Effector memory CD8-positive, alpha-beta T cell (primary cell): ENCODE results near the gene NHLH1.

Experiments
- ATAC-seq: fragments of 150-1000 bp; cut with Tn5 transposase; replicated peaks from 2 replicates; pipeline ENCODE4 v1.10.0; 2021; ENCODE audit warnings: mild to moderate bottlenecking, moderate library complexity
- DNase-seq, 3 experiments: peaks; one replicate each; pipeline ENCODE4 v3.0.0; 2021
- H3K27ac Mint-ChIP-seq, 2 donors: one replicate each; pipeline ENCODE4 v1.8.0; 2022; ENCODE audit warnings: mild to moderate bottlenecking in 2 of 2, mixed read lengths in 2 of 2, moderate library complexity in 2 of 2
- H3K27me3 Mint-ChIP-seq, 2 donors: one replicate each; pipeline ENCODE4 v1.8.0; 2022; ENCODE audit warnings: mixed read lengths in 2 of 2
- H3K36me3 Mint-ChIP-seq: one replicate; pipeline ENCODE4 v1.8.0; 2022; ENCODE audit warnings: mild to moderate bottlenecking, moderate library complexity, mixed read lengths; ENCODE audit not compliant: insufficient read depth
- H3K4me1 Mint-ChIP-seq, 2 donors: one replicate each; pipeline ENCODE4 v1.8.0; 2022; ENCODE audit warnings: low read depth in 2 of 2, mixed read lengths in 2 of 2
- H3K4me3 Mint-ChIP-seq, 2 donors: one replicate each; pipeline ENCODE4 v1.8.0; 2022; ENCODE audit warnings: mild to moderate bottlenecking in 2 of 2, mixed read lengths in 2 of 2, moderate library complexity in 2 of 2
- H3K9me3 Mint-ChIP-seq, 2 donors: one replicate each; pipeline ENCODE4 v1.8.0; 2022; ENCODE audit warnings: mixed read lengths in 2 of 2

NHLH1 gene

DNA sequence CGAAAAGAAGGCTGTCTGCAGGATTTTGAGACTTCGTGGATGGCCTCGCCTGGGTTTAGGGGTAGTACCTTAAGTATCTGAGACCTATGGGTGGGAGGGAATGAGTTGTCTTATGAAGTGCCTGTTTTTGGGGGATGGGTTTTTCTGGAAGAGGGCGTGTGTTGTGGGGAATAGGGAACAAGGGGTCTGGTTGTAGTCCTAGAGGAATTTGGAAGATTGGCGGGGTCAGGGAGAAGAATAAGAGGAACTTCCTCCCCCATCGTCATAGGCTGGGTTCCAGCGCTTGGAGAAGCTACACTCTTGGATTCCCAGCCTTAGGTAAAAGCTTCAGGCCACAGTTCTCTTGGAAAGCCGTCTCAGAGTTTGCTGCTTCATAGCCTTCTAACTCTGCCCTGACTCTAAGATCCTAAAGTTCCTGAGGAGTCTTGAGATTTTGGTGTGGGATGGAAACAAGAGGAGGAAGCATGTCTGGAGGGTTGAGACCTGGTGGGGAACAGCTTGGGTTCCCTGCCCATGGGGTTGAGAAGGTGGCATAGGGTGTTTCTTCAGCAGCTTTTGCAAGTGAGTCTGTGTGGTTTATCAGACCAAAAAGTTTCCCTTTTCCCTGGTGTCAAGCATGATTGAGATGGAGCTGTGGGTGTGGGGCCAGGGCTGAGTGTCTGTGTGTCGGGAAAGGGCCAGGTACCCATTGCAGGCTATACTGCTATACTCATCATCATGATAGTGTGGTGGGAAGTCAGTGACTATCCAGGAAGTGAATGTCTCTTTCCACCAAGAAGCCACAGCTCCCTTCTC, 35.3 kb downstream of the NHLH1 start:
- Mint-ChIP-seq H3K4me3 (no peak overlapping the region), H3K4me1 (peaks cover 6 to 10% of the 10 kb centered on the region in 2 donors), H3K9me3 (no peaks in the 10 kb centered on the region), H3K27me3 (peaks cover 23 to 33% of the 10 kb centered on the region in 2 donors), H3K27ac (no peak overlapping the region), H3K36me3 (no peaks in the 10 kb centered on the region)
- DNase-seq = no peak
- no peak for ATAC-seq

- H3K36me3 Mint-ChIP-seq = no peaks in the 10 kb centered on the region
- peaks cover 23 to 33% of the 10 kb centered on the region in 2 donors for H3K27me3 Mint-ChIP-seq
- H3K9me3 Mint-ChIP-seq = no peaks in the 10 kb centered on the region
- peaks cover 6 to 10% of the 10 kb centered on the region in 2 donors for H3K4me1 Mint-ChIP-seq
- ATAC-seq (no peak), DNase-seq (no peak)
- H3K4me3 Mint-ChIP-seq = no peak overlapping the region
- no peak overlapping the region for H3K27ac Mint-ChIP-seq
These were observed 36.4 kb downstream of the NHLH1 start for GRCh38 chr1:160403244-160403643.

DNA sequence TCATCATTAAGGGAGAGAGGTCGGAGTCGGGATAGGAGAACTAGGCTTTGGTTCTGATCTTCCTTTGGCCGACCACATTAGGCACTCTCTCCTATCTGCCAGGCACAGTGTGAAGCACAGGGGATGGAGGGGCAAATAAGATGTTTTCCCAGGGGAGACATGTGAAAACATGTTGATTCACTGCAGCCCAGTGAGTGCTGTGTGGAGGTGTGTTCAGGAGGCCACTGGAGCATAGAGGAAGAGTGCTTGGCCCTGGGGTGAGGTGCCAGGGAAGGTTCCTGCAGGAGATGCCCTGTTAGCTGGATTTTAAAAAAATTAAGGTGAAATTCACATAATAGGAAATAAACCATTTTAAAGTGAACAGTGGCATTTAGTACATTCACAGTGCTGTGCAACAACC, 37.2 kb downstream of the NHLH1 start:
- ATAC-seq (no peak), DNase-seq (no peak)
- peaks cover 23 to 33% of the 10 kb centered on the region in 2 donors for H3K27me3 Mint-ChIP-seq
- no peak overlapping the region for H3K27ac Mint-ChIP-seq
- H3K36me3 Mint-ChIP-seq = no peaks in the 10 kb centered on the region
- no peaks in the 10 kb centered on the region for H3K9me3 Mint-ChIP-seq
- H3K4me3 Mint-ChIP-seq = no peak overlapping the region
- peaks cover 6 to 10% of the 10 kb centered on the region in 2 donors for H3K4me1 Mint-ChIP-seq

- no peak for ATAC-seq
These were observed 38.5 kb downstream of the NHLH1 start for GRCh38 chr1:160405331-160405877.

GRCh38 chr1:160406131-160406968, 39.5 kb downstream of the NHLH1 start:
- H3K4me1 Mint-ChIP-seq = peaks cover 3 to 6% of the 10 kb centered on the region in 2 donors
- no peaks in the 10 kb centered on the region for H3K9me3 Mint-ChIP-seq
- H3K27ac Mint-ChIP-seq = no peak overlapping the region
- H3K27me3 Mint-ChIP-seq = peaks cover 18 to 26% of the 10 kb centered on the region in 2 donors
- H3K4me3 Mint-ChIP-seq = no peak overlapping the region
- DNase-seq (no peak), ATAC-seq (no peak)
- H3K36me3 Mint-ChIP-seq = no peaks in the 10 kb centered on the region

More at GRCh38 chr1:160405331-160405877, 38.5 kb downstream of the NHLH1 start:
- H3K27me3 Mint-ChIP-seq = peaks cover 23 to 33% of the 10 kb centered on the region in 2 donors
- no peaks in the 10 kb centered on the region for H3K9me3 Mint-ChIP-seq
- no peaks in the 10 kb centered on the region for H3K36me3 Mint-ChIP-seq
- no peak overlapping the region for H3K4me3 Mint-ChIP-seq
- H3K4me1 Mint-ChIP-seq = peaks cover 6 to 10% of the 10 kb centered on the region in 2 donors
- no peak overlapping the region for H3K27ac Mint-ChIP-seq
- DNase-seq = no peak

DNA sequence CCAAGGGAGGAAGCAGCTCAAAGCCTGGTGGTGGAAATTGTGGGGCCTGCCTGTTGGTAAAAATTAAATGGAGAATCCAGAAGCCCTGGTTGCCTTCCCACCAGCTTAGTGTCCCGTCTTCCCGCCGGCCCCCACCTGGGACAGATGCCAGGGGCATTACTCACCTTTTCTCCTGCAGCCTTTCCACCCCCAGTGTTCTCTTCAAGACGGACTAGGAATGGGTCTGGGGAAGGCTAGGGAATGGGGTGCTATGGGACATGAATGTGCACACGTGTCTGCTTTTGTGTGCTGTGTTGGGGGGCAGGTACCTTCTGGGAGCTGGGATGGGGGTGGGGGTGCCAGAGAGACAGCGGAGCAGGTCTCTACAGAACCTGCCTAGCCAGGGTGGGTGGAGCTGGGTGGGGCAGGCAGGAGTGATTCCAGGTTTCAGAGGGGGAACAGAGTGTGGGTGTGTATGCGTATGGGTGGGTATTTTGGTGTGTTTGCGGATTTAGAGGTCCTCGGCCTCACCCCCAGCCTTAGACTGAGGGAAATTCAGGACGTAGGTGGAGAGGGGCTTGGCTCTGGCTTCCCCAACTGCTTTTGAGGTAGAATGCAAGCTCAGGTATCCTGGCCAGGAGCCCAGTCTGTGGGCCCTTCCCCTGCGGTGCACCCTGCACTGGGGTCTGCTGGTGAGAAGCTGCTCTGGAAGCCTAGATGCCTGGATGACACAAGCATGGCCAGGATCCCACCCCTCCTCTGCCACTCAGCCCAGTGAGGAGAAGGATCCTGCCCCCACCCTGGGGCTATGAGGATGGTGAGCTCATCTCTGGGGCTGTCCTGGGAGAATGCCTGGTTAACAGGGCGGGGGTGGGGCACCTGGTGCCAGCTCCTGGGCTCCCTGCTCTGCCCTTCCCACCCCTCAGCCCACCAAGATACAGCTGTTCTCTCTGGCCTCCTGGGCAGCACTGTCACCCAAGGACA, 41.2 kb downstream of the NHLH1 start:
- Mint-ChIP-seq H3K4me3 (no peak overlapping the region), H3K9me3 (no peaks in the 10 kb centered on the region), H3K4me1 (no peaks in the 10 kb centered on the region), H3K27ac (peak overlapping the region in 1 of 2 donors; percentile 12), H3K36me3 (no peaks in the 10 kb centered on the region), H3K27me3 (peaks cover under 1 to 8% of the 10 kb centered on the region in 2 donors)
- DNase-seq = no peak
- no peak for ATAC-seq

DNA sequence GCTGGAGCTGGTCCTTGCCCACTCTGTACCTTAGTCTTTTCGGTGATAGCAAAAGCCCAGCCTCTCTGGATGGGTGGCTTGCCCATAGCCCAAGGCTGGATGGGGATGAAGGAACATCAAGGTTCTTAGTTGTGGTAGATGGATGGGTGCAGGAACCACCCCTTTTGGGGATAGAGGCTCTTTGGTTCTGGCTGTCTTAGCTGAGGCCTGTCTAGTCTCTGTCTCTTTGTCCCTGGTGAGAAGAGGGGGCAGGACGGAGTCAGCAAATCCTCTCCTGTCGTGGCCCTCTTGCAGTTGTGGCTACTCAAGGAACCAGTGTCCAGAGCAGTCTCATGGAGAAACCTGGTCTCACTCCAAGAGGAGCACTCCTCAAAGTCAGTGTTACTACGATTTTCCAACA, 42.0 kb downstream of the NHLH1 start:
- Mint-ChIP-seq H3K4me3 (no peak overlapping the region), H3K9me3 (no peaks in the 10 kb centered on the region), H3K27me3 (peaks cover 0 to 8% of the 10 kb centered on the region in 2 donors), H3K27ac (no peak overlapping the region), H3K4me1 (no peaks in the 10 kb centered on the region), H3K36me3 (no peaks in the 10 kb centered on the region)
- ATAC-seq (no peak), DNase-seq (no peak)

DNA sequence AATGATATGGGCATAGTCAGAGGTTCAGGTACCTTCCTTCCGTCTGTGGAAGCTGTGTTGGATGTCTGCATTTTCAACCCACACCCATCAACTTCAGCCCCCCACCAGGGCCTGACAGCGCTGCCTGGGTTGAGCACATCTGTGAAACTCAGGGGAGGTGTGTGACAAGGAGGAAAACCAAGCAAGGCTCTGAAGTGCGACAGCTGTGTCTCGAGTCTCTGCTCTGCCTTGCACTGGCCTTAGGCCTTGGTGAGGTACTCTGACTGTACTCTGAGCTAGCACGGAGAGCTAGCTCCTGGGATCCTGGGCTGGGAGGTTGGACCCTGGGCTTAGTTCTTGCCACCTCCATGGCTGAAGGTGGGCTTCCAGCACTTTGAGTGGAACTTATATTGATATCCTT, 42.6 kb downstream of the NHLH1 start:
- no peaks in the 10 kb centered on the region for H3K4me1 Mint-ChIP-seq

GRCh38 chr1:160410406-160411005, 43.6 kb downstream of the NHLH1 start:
- Mint-ChIP-seq H3K4me3 (no peak overlapping the region), H3K27ac (no peak overlapping the region), H3K27me3 (no peaks in the 10 kb centered on the region), H3K9me3 (no peaks in the 10 kb centered on the region), H3K4me1 (no peaks in the 10 kb centered on the region), H3K36me3 (no peaks in the 10 kb centered on the region)
- ATAC-seq (no peak), DNase-seq (no peak)

More for the DNA sequence above, 42.6 kb downstream of the NHLH1 start:
- Mint-ChIP-seq H3K27ac (no peak overlapping the region), H3K36me3 (no peaks in the 10 kb centered on the region), H3K9me3 (no peaks in the 10 kb centered on the region), H3K27me3 (peaks cover 0 to 2% of the 10 kb centered on the region in 2 donors), H3K4me3 (no peak overlapping the region)
- DNase-seq (no peak), ATAC-seq (no peak)

GRCh38 chr1:160411271-160412027, 44.6 kb downstream of the NHLH1 start:
- no peak for ATAC-seq
- no peak for DNase-seq
- no peaks in the 10 kb centered on the region for H3K27me3 Mint-ChIP-seq
- H3K4me3 Mint-ChIP-seq = no peak overlapping the region
- H3K9me3 Mint-ChIP-seq = no peaks in the 10 kb centered on the region
- no peaks in the 10 kb centered on the region for H3K4me1 Mint-ChIP-seq
- no peaks in the 10 kb centered on the region for H3K36me3 Mint-ChIP-seq
- no peak overlapping the region for H3K27ac Mint-ChIP-seq

GRCh38 chr1:160412028-160412362, 45.1 kb downstream of the NHLH1 start:
- no peak overlapping the region for H3K4me3 Mint-ChIP-seq
- H3K36me3 Mint-ChIP-seq = no peaks in the 10 kb centered on the region
- ATAC-seq = no peak
- H3K4me1 Mint-ChIP-seq = no peaks in the 10 kb centered on the region
- H3K27me3 Mint-ChIP-seq = no peaks in the 10 kb centered on the region
- H3K9me3 Mint-ChIP-seq = no peaks in the 10 kb centered on the region
- no peak for DNase-seq
- no peak overlapping the region for H3K27ac Mint-ChIP-seq

DNA sequence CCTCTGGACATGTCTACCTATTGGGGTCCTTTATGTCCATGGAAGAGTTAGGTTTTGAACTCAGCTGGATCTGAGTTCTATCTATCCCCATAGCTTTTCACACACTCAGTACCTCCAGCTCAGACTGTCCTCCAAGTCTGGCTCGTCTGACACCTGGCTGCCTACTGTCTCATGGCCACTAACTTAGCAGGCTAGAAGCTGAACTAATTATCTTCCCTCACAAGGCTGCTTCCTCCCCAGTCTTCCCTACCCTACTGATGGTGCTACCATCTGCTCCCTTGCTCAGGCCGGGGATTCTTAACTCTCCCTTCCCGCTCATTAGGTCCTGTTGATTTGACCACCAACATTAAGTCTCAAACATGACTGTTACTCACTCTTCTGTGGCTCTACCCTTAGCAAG, 46.8 kb downstream of the NHLH1 start:
- Mint-ChIP-seq H3K4me3 (no peak overlapping the region), H3K27me3 (peaks cover 2 to 4% of the 10 kb centered on the region in 2 donors)

More for the DNA sequence above, 46.8 kb downstream of the NHLH1 start:
- ATAC-seq = no peak
- no peaks in the 10 kb centered on the region for H3K4me1 Mint-ChIP-seq
- no peaks in the 10 kb centered on the region for H3K9me3 Mint-ChIP-seq
- no peaks in the 10 kb centered on the region for H3K36me3 Mint-ChIP-seq
- DNase-seq = no peak
- H3K27ac Mint-ChIP-seq = no peak overlapping the region
